H1 (cell line): ENCODE measurements around the gene PRPF6. TPM values are rescaled to one million over a fixed set of nuclear protein-coding genes. Genes with fewer than 3 reads are reported as not detected.
A peak's percentile ranks its signal among the peaks of the same experiment; 100 is the strongest.

Experiments used
- CTCF ChIA-PET: fragments of 300-600 bp; sonication (Branson Sonifier 250); formaldehyde crosslinking; loops from one replicate; lab custom pipeline; 2021; ENCODE audit not compliant: partially characterized antibody; lab: Charles Lee
- POLR2A ChIA-PET: fragments of 300-600 bp; sonication (Branson Sonifier 250); formaldehyde crosslinking; loops from one replicate; lab custom pipeline; 2021; ENCODE audit warnings: inconsistent platforms; ENCODE audit not compliant: partially characterized antibody; lab: Charles Lee
- DNase-seq, 2 experiments: peaks; one replicate each; pipeline versions ENCODE4 v3.0.0 to v3.0.0-alpha.2; 2010 to 2022; ENCODE audit warnings: low spot score in 2 of 2, low read depth in 1 of 2, mixed read lengths in 1 of 2
- FAIRE-seq: peaks from 2 replicates; lab custom pipeline; 2011; peaks lifted over from hg19 to GRCh38; lab: Jason Lieb, UNC
- H2AFZ ChIP-seq: 2 replicates; pipeline ENCODE4 v1.8.1; 2012; ENCODE audit warnings: low read length, inconsistent platforms
- H2AK5ac ChIP-seq: 2 replicates; pipeline ENCODE4 v1.6.1; 2013; ENCODE audit warnings: low read depth, low read length
- H2BK120ac ChIP-seq: replicated peaks from 2 replicates; pipeline ENCODE3; 2013; ENCODE audit warnings: low read depth, low read length, inconsistent platforms
- H2BK12ac ChIP-seq: 2 replicates; pipeline ENCODE4 v1.6.1; 2013; ENCODE audit warnings: low read depth, low read length
- H2BK15ac ChIP-seq: 2 replicates; pipeline ENCODE4 v1.6.1; 2013; ENCODE audit warnings: low read length
- H2BK20ac ChIP-seq: 2 replicates; pipeline ENCODE4 v1.6.1; 2013; ENCODE audit warnings: low read length
- H2BK5ac ChIP-seq: 2 replicates; pipeline ENCODE4 v1.6.1; 2013; ENCODE audit warnings: low read depth, low read length
- H3K14ac ChIP-seq: 2 replicates; pipeline ENCODE4 v1.6.1; 2013; ENCODE audit warnings: inconsistent platforms; ENCODE audit not compliant: insufficient read length
- H3K18ac ChIP-seq: 2 replicates; pipeline ENCODE4 v1.6.1; 2013; ENCODE audit warnings: low read length; ENCODE audit errors: extremely low read depth
- H3K23ac ChIP-seq: 2 replicates; pipeline ENCODE4 v1.6.1; 2013; ENCODE audit warnings: inconsistent platforms; ENCODE audit not compliant: insufficient read length
- H3K23me2 ChIP-seq: 2 replicates; pipeline ENCODE4 v1.6.1; 2013; ENCODE audit warnings: low read depth, low read length
- H3K27ac ChIP-seq: 2 replicates; pipeline ENCODE4 v1.6.1; 2011; ENCODE audit warnings: low read depth, low read length, inconsistent platforms
- H3K27me3 ChIP-seq, 4 experiments: replicated peaks in 1 of 4; 1 replicate in 1 of 4; 2 replicates in 3 of 4; pipeline versions ENCODE4 v1.6.1 to v1.8.1; 2011 to 2013; ENCODE audit warnings: low read length in 3 of 4, mild to moderate bottlenecking in 3 of 4, inconsistent platforms in 2 of 4, mixed read lengths in 2 of 4, moderate library complexity in 1 of 4; ENCODE audit not compliant: control insufficient read depth in 3 of 4, insufficient read depth in 3 of 4; ENCODE audit errors: extremely low read depth in 1 of 4
- H3K36me3 ChIP-seq, 4 experiments: 2 replicates each; pipeline versions ENCODE4 v1.6.1 to v1.8.1; 2011 to 2013; ENCODE audit warnings: mild to moderate bottlenecking in 4 of 4, low read length in 3 of 4, moderate library complexity in 2 of 4, control low read depth in 1 of 4, inconsistent platforms in 1 of 4; ENCODE audit not compliant: insufficient read depth in 4 of 4, control insufficient read depth in 2 of 4
- H3K4ac ChIP-seq: replicated peaks from 2 replicates; pipeline ENCODE3; 2013; ENCODE audit warnings: low read length, low read depth, mixed read lengths, inconsistent platforms; ENCODE audit not compliant: insufficient read length
- H3K4me1 ChIP-seq, 4 experiments: replicated peaks in 1 of 4; 1 replicate in 1 of 4; 2 replicates in 3 of 4; pipeline versions ENCODE4 v1.6.1 to v1.8.1; 2011 to 2013; ENCODE audit warnings: low read length in 3 of 4, inconsistent platforms in 2 of 4, mixed read lengths in 1 of 4; ENCODE audit not compliant: insufficient read depth in 4 of 4, control insufficient read depth in 3 of 4
- H3K4me2 ChIP-seq, 2 experiments: 2 replicates each; pipeline versions ENCODE4 v1.6.1 to v1.8.1; 2011 to 2013; ENCODE audit warnings: low read depth in 2 of 2, low read length in 2 of 2, control low read depth in 1 of 2, inconsistent platforms in 1 of 2, mild to moderate bottlenecking in 1 of 2; ENCODE audit not compliant: insufficient read depth in 1 of 2
- H3K4me3 ChIP-seq, 4 experiments: fragments of 200-600, 300-600 bp in 1 of 4; sonication (generic), shearing (Covaris generic), sonication (Bioruptor Twin) in 1 of 4; 2 replicates each; pipeline versions ENCODE4 v1.5.1 to v1.8.1; 2011 to 2016; ENCODE audit warnings: low read length in 4 of 4, low read depth in 3 of 4, control low read depth in 2 of 4, inconsistent platforms in 2 of 4, mild to moderate bottlenecking in 2 of 4, mixed read lengths in 1 of 4, moderate library complexity in 1 of 4; ENCODE audit not compliant: insufficient read depth in 2 of 4; ENCODE audit errors: extremely low read depth in 1 of 4
- H3K56ac ChIP-seq: replicated peaks from 2 replicates; pipeline ENCODE3; 2013; ENCODE audit warnings: low read depth, mild to moderate bottlenecking, mixed read lengths, low read length, inconsistent platforms; ENCODE audit not compliant: insufficient read length
- H3K79me1 ChIP-seq: 2 replicates; pipeline ENCODE4 v1.6.1; 2013; ENCODE audit warnings: low read depth, low read length, control low read depth
- H3K79me2 ChIP-seq, 2 experiments: 2 replicates each; pipeline versions ENCODE4 v1.6.1 to v1.8.1; 2012 to 2013; ENCODE audit warnings: low read length in 2 of 2, mild to moderate bottlenecking in 2 of 2, inconsistent platforms in 1 of 2; ENCODE audit not compliant: insufficient read depth in 2 of 2, control insufficient read depth in 1 of 2
- H3K9ac ChIP-seq, 4 experiments: replicated peaks in 1 of 4; 1 replicate in 1 of 4; 2 replicates in 3 of 4; pipeline versions ENCODE4 v1.6.1 to v1.8.1; 2011 to 2013; ENCODE audit warnings: low read depth in 3 of 4, low read length in 3 of 4, control low read depth in 2 of 4, mild to moderate bottlenecking in 2 of 4, moderate library complexity in 2 of 4, inconsistent platforms in 1 of 4; ENCODE audit errors: extremely low read depth in 1 of 4
- H3K9me3 ChIP-seq, 2 experiments: 2 replicates each; pipeline versions ENCODE4 v1.6.1 to v1.8.1; 2012 to 2013; ENCODE audit warnings: mild to moderate bottlenecking in 2 of 2, moderate library complexity in 2 of 2, control low read depth in 1 of 2, inconsistent platforms in 1 of 2, low read depth in 1 of 2, low read length in 1 of 2, mixed read lengths in 1 of 2; ENCODE audit not compliant: insufficient read depth in 2 of 2
- H4K20me1 ChIP-seq, 2 experiments: replicated peaks in 1 of 2; 2 replicates each; pipeline versions ENCODE3 to v1.8.1; 2011 to 2013; ENCODE audit warnings: inconsistent platforms in 2 of 2, low read length in 2 of 2, mild to moderate bottlenecking in 1 of 2; ENCODE audit not compliant: insufficient read depth in 2 of 2, control insufficient read depth in 1 of 2
- H4K5ac ChIP-seq: 2 replicates; pipeline ENCODE4 v1.6.1; 2013; ENCODE audit warnings: low read length, low read depth, mixed read lengths, inconsistent platforms; ENCODE audit not compliant: insufficient read length
- H4K8ac ChIP-seq: 2 replicates; pipeline ENCODE4 v1.8.0; 2013; ENCODE audit warnings: mild to moderate bottlenecking, moderate library complexity, low read length, inconsistent platforms; ENCODE audit not compliant: insufficient read depth; ENCODE audit errors: extremely low read depth
- H4K91ac ChIP-seq: replicated peaks from 2 replicates; pipeline ENCODE3; 2013; ENCODE audit warnings: low read length, mixed read lengths, inconsistent platforms; ENCODE audit not compliant: insufficient read length
- ATF3 ChIP-seq: IDR thresholded peaks from 2 replicates; pipeline ENCODE4 v1.6.1; 2011; ENCODE audit warnings: low read depth, mild to moderate bottlenecking, low read length; ENCODE audit not compliant: insufficient read depth
- JUND ChIP-seq: IDR thresholded peaks from 2 replicates; pipeline ENCODE4 v1.6.1; 2011; ENCODE audit warnings: mild to moderate bottlenecking, improper control_type of control experiment, low read length
- RBBP5 ChIP-seq: IDR thresholded peaks from 2 replicates; pipeline ENCODE4 v1.7.1; 2012; ENCODE audit warnings: low read depth, mild to moderate bottlenecking, inconsistent platforms, low read length, moderate library complexity, borderline replicate concordance
- RNF2 ChIP-seq: fragments of 200-900, 300-1000 bp; sonication (generic); IDR thresholded peaks from 2 replicates; pipeline ENCODE4 v1.7.1; 2016; ENCODE audit warnings: borderline replicate concordance, low read depth, mild to moderate bottlenecking, antibody characterized with exemption, low read length; ENCODE audit not compliant: poor library complexity, severe bottlenecking; ENCODE audit errors: missing control alignments
- SP2 ChIP-seq: IDR thresholded peaks from 2 replicates; pipeline ENCODE4 v1.6.1; 2012; ENCODE audit warnings: mild to moderate bottlenecking, low read length, inconsistent platforms
- TAF7 ChIP-seq: optimal IDR thresholded peaks from 2 replicates; pipeline ENCODE3; 2011; ENCODE audit warnings: low read depth, mild to moderate bottlenecking, inconsistent platforms, low read length, moderate library complexity, borderline replicate concordance
- TBP ChIP-seq: IDR thresholded peaks from 2 replicates; pipeline ENCODE4 v1.6.1; 2011; ENCODE audit warnings: low read depth, low read length, improper control_type of control experiment
- WGBS, 2 experiments: shearing (Covaris generic) in 1 of 2; methylation state at CpG; one replicate each; pipeline versions ENCODE4 v1.1.6 to v1.1.7; 2013 to 2015; ENCODE audit warnings: low lambda C conversion rate in 2 of 2, mixed read lengths in 2 of 2, inconsistent platforms in 1 of 2, low coverage in 1 of 2, missing lambda C conversion rate in 1 of 2; ENCODE audit not compliant: insufficient replicate concordance in 2 of 2, insufficient coverage in 1 of 2, insufficient read length in 1 of 2; ENCODE audit errors: extremely low coverage in 1 of 2, missing lambda C conversion rate in 1 of 2; 5-methylcytosine and 5-hydroxymethylcytosine counted together
- polyA plus RNA-seq, 7 experiments: library from polyadenylated mRNA; depleted of rRNA in 3 of 7; stranded (reverse) in 5 of 7; unstranded in 2 of 7; fragments of >200 nt in 5 of 7; fragments of 200-250 nt in 2 of 7; gene quantifications; 1 replicate in 5 of 7; 2 replicates in 1 of 7; 4 replicates in 1 of 7; pipeline versions ENCODE4 v1.2.1 to v1.2.3, GENCODE V29; 2011 to 2013; ENCODE audit warnings: missing spikeins in 2 of 7, mixed read lengths in 2 of 7
- total RNA-seq: library from RNA; stranded (reverse); fragmentation: NEBNext Ultra II Directional; extraction: Animal tissue kit (Norgen Biotek cat#: 25700); gene quantifications from 2 replicates; pipeline ENCODE4 v1.2.1, GENCODE V29; 2021

PRPF6 gene
- total and polyA plus RNA-seq, 2 of the 8 experiments (the other 6 are each of a cell fraction or from before 2014, with no cell fraction given) = 27.9 to 76.9 TPM

GRCh38 chr20:63947638-63948456 lies 33.1 kb upstream of the PRPF6 start:
- peak overlapping the region; percentile 57; the same call in 1 of the 2 replicates for H4K8ac ChIP-seq
- H3K56ac ChIP-seq = no peak overlapping the region
- 88% methylated on average over 25 of the region's 27 CpGs; no CpG with 5 or more reads in 1 of the 2 experiments for WGBS, 2 experiments
- no peak overlapping the region for H4K91ac ChIP-seq
- H3K79me1 ChIP-seq = peaks cover 27% of the 10 kb centered on the region
- H3K79me2 ChIP-seq = peaks cover 4 to 62% of the 10 kb centered on the region in 2 experiments; a peak in 3 of 4 replicates
- H4K20me1 ChIP-seq = peaks cover 31 to 48% of the 10 kb centered on the region in 2 experiments
- H3K4me2 ChIP-seq = no peak overlapping the region; a peak in 1 of 4 replicates
- H2BK12ac ChIP-seq = no peak overlapping the region
- no peaks in the 10 kb centered on the region for H3K23me2 ChIP-seq
- H3K18ac ChIP-seq = no peak overlapping the region
- DNase-seq = no peak
- H3K4me1 ChIP-seq = peaks cover 0 to 25% (median 18%) of the 10 kb centered on the region in 4 experiments; a peak in 6 of 7 replicates
- no peak overlapping the region for H3K27ac ChIP-seq
- H4K5ac ChIP-seq = no peak overlapping the region
- no peaks in the 10 kb centered on the region for H3K27me3 ChIP-seq
- no peak overlapping the region for H2BK120ac ChIP-seq
- no peak overlapping the region for H2AFZ ChIP-seq
- no peak overlapping the region for H3K9ac ChIP-seq
- no peak for FAIRE-seq
- no peaks in the 10 kb centered on the region for H3K9me3 ChIP-seq
- no peak overlapping the region for H3K4me3 ChIP-seq
- H2BK5ac ChIP-seq = no peak overlapping the region
- H2BK15ac ChIP-seq = no peak overlapping the region
- no peak overlapping the region for H3K23ac ChIP-seq
- peaks cover 3 to 21% (median 13%) of the 10 kb centered on the region in 4 experiments; a peak in 5 of 8 replicates for H3K36me3 ChIP-seq
- ChIA-PET CTCF (no interaction called here), POLR2A (interaction anchor here (1.0 kb wide), 1 partner anchor 419 kb away, joined by 3 read pairs; no protein-coding TSS in a partner anchor)
- H2AK5ac ChIP-seq = no peak overlapping the region
- H3K14ac ChIP-seq = no peak overlapping the region
- TF ChIP-seq TBP = no peak
- TF ChIP-seq SP2 = no peak
- no peak for TF ChIP-seq TAF7
- TF ChIP-seq RBBP5 = no peak
- no peak for TF ChIP-seq ATF3
- TF ChIP-seq JUND = no peak
- TF ChIP-seq RNF2 = no peak
- no peak overlapping the region for H3K4ac ChIP-seq
- H2BK20ac ChIP-seq = no peak overlapping the region
